Endometrium (tissue), 2 donors: Measurements from ENCODE around the gene MFSD2B.
"Not testable (repeated sequence)": the region's sequence is repeated elsewhere in the genome, so short reads cannot be mapped to it uniquely, and the experiment has no call there.

Experiments used
- FAIRE-seq: peaks from 2 replicates; lab custom pipeline; 2012; peaks lifted over from hg19 to GRCh38; lab: Jason Lieb, UNC
- donor health status: control.
- donor health status: control.

Gene MFSD2B, protein sequence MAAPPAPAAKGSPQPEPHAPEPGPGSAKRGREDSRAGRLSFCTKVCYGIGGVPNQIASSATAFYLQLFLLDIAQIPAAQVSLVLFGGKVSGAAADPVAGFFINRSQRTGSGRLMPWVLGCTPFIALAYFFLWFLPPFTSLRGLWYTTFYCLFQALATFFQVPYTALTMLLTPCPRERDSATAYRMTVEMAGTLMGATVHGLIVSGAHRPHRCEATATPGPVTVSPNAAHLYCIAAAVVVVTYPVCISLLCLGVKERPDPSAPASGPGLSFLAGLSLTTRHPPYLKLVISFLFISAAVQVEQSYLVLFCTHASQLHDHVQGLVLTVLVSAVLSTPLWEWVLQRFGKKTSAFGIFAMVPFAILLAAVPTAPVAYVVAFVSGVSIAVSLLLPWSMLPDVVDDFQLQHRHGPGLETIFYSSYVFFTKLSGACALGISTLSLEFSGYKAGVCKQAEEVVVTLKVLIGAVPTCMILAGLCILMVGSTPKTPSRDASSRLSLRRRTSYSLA

DNA sequence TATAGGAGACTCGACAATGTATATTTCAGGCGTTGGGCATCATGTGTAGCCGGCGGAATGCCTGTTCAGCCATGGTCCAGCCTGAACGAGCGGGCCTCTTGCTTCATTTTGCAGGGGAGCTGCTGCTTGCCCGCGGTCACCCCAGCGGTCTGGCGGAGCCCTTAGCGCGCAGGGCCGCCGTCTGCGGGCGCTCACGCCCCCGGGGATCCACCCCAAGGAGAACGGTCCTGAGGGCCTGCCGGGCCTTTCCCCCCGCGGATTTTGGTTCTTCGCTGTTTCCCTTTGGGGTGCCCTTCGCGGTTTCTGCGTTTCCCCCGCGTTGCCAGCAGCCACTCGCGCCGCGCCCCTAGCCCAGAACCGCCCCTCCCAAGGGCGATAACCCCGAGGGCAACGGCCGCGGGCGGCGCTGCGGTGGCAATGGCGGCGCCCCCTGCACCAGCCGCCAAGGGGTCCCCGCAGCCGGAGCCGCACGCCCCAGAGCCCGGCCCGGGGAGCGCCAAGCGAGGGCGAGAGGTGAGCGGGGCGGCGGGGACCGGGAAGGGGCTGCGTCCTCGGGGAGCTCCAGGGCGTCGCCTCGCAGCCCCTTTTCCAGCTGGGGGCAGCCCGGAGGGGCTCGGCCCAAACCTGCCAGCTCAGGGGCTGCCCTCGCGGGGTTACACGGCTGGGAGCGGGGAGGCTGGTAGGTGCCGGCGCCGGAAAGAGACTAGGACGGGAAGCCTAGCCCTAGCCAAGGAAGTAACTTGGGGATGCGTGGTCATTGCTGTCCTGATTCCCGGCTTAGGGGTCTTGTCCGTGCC lies at the start of gene MFSD2B:
Gene MFSD2B, plus strand, starts transcription at position 406 of the 797 bp plus-strand sequence. Its CDS starts 12 bp downstream, at position 418.
- no peak for FAIRE-seq

DNA sequence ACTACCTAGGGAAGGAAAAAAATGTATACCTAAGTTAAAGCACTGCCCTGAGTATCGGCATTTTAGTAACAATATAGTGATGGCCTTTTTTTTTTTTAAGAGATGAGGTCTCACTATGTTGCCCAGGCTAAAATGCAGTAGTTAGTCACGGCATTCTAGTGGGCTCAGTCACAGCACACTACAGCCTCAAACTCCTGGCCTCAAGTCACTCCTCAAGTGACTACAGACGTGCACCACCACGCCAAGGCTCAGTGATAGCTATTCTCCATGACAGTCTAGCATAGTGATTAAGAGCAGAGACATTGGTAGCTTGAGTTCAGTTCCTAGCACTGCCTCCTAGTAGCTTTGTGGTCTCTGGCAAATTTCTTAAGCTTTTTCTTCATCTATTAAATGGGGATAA lies 42.0 kb upstream of the MFSD2B start:
- FAIRE-seq = no peak

DNA sequence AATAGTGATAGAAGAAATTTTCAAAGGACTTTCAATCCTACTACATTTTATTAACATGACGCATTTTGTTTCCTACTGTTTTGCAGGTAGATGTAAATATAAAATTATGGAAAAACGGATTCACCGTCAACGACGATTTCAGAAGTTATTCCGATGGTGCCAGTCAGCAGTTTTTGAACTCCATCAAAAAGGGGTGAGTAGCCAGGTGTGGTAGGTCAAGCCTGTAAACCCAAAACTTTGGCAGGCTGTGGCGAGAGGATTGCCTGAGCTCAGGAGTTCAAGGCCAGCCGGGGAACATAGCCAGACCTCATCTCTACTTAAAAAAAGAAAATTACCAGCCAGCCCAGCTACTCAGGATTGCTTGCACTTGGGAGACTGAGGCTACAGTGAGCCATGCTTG lies 33.0 kb upstream of the MFSD2B start:
- FAIRE-seq = no peak

DNA sequence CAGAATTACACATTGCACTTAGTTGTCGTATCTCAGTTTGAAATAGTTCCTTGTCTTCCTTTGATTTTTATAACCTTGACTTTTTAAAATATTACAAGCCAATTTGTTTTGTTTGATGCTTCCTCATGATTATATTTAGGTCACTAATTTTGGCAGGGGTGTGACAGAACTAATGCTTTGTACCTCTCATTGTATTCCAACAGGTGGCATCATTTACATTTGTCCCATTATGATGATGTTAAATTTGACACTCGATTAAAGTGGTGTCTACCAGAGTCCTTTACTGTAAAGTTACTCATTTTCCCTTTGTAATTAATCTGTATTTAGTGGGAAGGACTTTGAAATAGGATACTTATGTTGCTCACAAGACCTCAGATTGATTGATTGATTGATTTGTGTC lies 21.5 kb upstream of the MFSD2B start:
- no peak for FAIRE-seq

DNA sequence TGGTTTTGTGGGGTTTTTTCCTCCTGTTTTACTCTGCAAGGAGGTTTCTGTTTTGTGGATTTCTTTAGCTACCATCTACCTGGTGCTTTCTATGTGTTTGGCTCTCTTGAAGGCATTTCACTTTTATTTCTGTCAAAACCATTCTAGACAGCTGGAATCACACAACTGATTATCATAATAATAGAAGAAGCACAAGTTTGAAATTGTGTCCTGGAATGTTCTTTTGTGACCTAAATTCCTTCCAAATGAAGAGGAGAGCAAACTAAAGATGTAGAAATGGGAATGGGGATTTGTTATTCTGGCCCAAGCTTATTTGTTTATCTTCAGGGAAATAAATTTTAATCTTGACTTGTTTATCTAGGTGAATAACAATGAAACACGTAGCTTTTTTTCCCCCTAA lies 17.0 kb upstream of the MFSD2B start:
- no peak for FAIRE-seq

DNA sequence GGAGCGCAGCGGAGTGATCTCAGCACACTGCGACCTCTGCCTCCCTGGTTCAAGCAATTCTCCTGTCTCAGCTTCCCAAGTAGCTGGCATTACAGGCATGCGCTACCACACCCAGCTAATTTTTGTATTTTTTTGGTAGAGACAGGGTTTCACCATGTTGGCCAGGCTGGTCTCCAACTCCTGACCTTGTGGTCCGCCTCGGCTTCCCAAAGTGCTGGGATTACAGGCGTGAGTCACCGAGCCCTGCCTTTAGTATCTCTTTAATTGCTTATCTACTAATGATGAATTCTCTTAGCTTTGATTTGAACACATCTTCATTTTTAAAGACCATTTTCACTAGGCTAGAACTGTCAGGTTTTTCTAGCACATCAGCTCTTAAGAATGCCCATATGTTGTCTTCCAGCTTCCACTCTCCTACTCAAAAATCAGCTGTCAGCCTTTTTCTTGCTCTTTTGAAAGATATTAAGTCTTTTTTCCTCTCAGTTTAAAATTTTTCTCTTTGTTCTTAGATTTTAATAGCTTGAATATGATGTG lies 16.1 kb upstream of the MFSD2B start:
- no peak for FAIRE-seq

DNA sequence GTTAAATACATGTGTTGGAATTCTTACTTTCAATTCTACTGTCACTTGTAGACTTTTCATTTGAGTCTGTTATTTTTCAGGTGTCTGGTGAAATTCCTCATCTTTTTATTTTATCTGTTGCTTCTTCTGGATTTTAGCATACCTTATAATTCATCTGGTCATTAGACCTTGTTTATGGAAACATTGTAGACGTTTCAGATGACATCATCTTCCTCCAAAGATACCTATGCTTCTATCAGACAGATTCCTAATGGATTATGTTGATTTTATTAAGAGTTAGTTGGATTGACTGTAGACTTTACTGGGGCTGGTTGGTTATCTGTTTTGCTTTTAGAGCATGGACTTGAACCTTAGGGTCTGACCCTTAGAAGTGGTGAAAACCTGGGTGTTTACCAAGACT lies 15.3 kb upstream of the MFSD2B start:
- no peak for FAIRE-seq

DNA sequence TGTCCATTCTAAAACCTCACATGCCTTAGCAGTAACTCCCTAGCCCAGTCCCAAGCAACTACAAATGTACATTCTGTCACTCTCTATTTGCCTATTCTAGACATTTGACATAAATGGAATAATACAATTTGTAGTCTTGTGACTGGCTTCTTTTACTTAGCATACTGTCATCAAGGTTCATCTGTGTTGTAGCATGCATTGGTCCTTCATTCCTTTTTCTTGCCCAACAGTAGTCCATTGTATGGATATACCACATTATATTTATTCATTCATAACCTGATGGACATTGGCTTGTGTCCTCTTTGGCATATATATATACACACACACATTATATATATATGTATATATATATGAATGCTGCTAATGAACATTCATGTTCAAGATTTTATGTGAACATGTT lies 2.2 kb upstream of the MFSD2B start:
- FAIRE-seq = no peak

DNA sequence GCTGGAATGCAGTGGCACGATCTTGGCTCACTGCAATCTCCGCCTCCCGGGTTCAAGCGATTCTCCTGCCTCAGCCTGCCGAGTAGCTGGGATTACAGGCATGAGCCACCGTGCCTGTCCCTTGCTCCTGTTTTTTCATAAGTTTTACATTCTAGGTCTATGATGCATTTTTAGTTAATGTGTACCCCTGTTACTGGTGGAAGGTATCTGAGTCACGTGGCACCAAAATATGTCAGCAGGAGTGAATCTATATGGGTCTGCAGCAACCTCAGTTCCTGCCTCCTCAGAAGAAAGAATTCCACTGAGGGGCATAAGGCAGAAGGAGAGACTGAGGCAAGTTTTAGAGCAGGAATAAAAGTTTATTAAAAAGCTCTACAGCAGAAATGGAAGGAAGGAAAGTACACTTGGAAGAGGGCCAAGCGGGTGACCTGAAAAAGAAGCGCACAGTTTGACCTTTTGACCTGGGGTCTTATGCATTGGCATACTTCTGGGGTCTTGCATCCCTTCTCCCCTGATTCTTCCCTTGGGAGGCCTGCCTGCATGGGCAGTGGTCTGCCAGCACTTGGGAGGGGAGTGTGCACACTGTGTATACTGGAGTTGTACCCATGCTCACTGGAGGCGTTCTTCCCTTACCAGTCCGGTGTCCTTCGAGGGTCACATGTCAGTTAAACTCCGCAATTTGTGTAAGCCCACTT lies 1.1 kb upstream of the MFSD2B start:
- FAIRE-seq = no peak

DNA sequence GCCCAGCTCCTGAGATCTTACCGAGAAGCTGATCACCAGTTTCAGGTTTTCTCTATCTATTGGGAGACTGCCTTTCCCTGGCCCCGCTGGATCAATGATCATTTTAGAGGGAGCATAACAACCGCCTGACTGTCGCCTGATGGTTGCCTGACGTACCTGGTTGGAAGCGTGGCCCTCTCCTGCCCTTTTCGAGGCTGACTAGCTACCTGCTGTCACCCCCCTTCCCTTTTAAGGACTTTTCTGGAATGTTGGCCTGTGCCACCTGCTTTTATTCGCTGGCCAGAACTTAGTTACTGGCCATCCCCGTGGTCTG lies 562 bp upstream of the MFSD2B start:
- no peak for FAIRE-seq

DNA sequence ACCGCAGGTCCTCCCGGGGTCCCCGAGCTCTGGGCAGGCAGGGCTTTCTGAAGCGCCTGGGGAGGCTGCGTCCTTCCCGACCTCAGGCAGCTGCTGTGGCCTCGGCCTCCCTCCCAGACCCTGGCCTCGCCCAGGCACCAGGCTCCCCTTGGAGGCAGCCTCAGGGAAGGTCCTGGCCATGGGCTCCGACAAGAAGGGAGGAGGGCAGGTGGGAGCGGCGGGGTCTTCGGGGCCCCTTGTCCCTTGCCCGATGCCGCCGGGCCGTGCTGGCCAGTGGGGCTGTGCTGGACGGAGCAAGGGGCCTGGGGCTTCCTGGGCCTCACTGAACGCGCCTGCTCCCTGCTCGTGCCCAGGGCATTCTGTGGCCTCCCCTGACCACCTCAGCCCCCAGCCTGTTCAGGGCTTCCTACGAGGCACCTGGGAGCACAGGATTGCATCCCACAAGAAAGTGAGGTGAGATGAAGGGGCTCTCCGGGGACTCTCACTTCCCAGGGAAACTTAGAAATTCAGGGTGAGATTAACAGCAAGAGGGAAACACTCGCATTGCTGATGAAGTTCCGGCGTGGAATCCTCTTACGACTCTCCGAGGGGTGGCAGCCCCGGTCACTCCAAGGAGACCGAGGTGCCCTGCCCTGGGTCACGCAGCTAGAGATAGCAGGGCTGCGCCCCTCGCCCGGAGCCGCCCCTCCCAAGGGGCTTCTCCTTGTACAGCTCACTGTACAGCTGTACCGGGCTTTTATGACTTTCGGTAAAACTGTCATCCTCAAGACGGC lies 778 bp downstream of the MFSD2B start:
- no peak for FAIRE-seq

DNA sequence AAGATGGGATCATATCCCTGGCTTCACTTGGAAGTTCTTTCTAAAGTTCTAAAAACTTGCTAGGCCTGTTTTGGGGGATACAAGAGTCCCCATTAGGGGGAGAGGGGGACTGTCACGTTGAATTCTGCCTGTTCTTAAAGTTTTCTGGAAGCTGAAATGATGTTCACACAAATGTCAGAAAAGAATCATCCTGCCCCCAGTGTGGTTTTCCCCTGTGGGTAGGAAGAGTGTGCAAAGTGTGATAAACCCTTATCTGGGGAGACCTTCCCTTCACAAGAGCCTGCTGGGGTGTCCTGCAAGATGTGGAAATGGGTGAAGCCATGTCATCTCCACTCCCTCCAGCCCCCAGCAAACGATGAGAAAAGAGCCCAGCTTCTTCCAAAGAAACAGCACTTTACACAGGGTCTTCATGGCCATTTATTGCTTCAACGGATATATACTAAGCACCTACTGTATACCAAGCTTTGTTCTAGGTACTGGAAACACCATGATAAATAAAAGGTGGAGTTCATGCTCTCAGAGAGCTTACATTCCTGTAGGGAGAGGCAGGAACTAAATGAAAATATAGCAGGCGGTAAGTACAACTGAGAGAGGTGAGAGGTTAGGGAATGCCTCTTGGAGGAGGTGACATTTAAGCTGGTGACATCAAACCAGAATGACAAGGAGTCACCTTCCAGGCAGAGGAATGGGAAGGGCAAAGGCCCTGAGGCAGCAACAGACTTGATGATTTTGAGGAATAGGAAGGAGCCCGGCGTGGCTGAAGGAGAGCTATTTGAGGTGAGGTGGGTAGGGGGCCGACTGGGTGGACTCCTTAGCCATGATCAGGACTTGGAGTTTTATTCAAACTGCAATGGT lies 1.6 kb downstream of the MFSD2B start:
- no peak for FAIRE-seq

DNA sequence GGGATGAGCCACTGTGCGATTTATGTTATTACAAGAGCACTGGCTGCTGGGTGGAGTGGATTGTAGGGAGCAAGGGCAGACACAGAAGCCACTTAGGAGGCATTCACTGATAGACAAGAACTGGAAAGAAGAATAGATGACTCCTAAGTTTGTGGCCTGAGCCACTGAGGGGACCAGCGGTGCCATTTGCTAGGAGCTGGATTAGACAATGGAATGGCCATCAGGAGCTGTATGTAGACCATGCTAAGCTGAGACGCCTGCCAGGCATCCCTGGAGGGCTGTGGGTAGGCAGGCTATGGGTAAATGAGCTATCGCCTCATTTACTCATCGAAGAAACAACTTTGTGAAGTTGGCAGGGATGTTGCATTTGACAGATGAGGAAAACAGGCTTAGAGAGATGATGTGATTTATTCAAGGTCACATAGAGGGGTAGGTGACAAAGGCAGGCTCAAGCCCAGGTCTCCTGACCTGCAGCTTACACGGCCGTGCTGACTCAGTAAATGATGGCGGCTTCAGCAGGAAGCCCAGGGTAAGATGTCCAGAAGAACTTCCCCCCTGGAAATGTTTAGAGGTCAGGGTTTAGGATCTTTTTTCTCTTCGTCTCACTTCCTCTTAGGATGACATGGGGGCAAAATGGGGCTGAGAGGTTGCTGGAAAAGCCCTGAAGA lies 2.8 kb downstream of the MFSD2B start:
- FAIRE-seq = no peak

DNA sequence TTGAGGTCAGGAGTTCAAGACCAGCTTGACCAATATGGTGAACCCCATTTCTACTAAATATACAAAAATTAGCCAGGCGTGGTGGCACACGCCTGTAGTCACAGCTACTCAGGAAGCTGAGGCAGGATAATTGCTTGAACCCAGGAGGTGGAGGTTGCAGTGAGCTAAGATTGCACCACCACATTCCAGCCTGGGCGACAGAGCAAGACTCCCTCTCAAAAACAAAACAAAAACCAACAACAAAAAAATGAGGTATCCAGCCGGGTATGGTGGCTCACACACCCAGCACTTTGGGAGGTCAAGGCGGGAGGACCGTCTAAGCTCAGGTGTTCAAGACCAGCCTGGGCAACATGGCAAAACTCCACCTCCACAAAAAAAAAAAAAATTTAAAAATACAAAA lies 5.0 kb downstream of the MFSD2B start:
- not testable (repeated sequence) for FAIRE-seq

DNA sequence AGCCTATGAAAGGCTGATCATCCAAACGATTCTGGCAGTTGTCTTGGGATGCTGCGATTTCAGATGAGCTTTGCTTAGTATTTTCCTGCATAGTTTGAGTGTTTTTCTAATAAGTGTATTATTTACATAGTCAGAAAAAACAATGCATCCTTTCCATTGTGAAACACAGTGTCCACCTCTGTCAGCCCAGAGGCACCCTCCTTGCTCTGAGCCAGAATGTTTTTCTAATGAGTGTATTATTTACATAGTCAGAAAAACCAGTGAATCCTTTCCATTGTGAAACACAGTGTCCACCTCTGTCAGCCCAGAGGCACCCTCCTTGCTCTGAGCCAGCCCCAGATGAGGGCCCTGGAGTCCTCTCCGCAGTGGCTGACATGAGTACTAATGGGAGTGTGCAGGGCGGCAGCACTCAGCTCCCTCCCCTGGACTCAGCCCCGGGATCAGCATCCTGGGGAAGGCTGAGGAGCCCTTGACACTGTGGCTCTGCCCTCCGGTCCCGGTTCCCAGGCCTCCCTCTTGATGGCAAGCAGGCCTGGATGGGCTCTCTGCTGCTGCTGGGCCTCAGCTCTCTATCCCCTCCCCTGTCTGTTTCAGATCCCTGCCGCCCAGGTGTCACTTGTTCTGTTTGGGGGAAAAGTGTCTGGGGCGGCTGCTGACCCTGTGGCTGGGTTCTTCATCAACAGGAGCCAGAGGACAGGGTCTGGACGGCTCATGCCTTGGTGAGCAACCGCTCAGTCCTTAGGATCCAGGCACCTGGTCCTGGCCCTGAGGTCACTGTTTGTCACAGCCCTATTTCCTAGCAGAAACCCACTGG lies 5.9 kb downstream of the MFSD2B start:
- FAIRE-seq = no peak

DNA sequence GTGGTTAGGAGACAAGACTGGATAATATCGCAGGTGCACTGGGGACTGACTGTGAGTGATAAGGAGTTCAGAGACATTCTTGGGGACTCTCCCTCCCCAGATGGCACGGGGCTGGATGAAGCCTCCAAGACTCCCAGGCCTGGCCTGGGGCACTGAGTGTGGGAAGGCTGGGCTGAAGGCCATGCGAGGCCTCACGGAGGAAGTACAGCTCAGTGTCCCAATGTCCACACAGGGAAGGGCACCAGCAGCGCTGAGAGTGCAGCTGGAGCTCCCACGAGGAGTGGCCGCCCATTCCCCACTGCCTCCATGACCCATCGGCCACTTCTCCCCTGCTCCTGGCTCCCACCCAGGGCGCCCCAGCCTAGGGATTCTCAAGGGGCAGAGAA lies 6.5 kb downstream of the MFSD2B start:
- FAIRE-seq = no peak

DNA sequence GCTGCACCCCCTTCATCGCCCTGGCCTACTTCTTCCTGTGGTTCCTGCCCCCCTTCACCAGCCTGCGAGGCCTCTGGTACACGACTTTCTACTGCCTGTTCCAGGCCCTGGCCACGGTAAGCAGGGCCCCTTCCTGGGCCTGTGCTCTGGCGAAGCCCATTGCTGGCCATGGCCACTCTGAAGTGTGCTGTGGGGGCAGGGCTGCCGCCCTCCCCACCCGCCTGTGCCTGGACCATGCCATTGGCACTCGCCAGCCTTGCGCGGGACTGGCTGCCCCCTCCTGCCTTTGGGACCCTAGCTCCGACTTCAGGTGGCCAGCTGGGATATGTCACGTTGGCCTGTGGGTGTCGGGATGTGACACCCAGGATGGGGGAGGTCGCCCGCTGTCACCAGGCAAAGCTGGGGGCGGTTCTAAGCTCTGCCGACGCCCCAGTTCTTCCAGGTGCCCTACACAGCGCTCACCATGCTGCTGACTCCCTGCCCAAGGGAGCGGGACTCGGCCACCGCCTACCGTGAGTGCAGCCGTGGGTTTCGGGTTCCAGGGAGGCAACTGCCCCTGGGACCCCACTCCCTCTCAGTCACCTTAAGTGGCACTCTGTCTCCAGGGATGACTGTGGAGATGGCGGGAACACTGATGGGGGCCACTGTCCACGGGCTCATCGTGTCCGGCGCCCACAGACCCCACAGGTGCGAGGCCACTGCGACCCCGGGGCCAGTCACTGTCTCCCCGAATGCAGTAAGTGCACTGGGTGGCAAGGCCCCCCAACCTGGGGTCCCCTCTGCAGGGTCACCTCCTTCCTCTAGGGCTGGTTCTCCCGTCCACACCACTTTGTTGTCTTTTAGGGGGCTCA lies 7.2 kb downstream of the MFSD2B start:
- no peak for FAIRE-seq

DNA sequence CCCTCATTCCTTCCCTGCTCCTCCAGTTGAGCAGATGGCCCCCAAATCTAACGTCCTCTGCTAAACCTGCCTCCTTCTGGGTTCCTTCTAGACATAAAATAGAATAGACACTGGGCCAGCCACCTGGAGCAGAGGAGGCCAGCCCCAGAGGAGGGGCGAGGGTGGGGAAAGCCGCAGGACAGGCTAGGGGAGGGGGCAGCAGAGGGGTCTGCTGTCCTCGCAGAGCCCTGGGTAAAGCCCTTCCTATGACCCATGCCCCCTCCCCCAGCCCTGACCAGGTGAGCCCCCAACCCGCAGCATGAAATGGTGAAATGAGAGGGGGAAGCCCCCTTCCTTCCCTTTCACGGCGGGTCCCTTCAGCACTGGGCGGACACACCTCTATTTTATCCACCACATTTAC lies 7.8 kb downstream of the MFSD2B start:
- no peak for FAIRE-seq

DNA sequence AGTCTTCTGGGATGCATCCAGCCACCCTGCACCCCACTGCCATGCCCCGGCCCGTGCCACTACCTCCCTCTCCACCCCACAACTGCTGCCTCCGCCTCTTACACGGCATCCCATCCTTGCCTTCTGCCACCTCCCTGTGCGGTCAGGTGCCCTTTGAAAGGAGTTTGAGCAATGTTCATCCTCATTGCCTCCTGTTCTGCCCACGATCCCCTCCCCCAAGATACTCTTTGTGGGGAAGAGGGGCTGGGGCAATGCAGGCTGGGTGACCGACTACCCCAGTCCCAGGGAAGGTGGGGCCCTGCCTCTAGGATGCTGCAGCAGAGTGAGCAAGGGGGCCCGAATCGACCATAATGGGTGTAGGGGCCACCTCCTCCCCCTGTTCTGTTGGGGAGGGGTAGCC lies 8.4 kb downstream of the MFSD2B start:
- FAIRE-seq = no peak
